GM12873 (cell line): ENCODE measurements around the gene C1D.

Source experiments
- TF ChIP-seq, protein P1 (sequence below): IDR thresholded peaks from 2 replicates; pipeline ENCODE4 v1.5.1; 2012; ENCODE audit warnings: low read depth, mild to moderate bottlenecking, moderate library complexity, low read length, control low read depth; ENCODE audit not compliant: insufficient read depth; ENCODE audit errors: missing control alignments

C1D gene

DNA sequence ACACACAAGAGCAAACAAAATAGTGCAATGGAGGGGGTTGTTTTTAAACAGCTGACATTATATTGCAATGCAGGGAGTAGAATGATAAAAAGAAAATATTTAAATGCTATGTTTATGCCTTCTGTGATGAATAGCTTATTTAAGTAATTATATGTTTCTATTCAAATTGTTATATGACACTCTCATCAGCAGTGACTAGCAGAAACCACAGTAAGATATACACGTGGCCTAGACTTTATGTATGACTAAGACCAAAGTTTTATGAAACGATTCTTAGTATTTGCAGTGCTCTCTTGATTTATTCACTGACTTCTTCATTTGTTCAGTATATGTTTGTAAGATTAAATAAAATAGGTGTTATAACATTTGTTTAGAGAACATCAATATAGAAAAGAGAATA lies 26.1 kb upstream of the C1D start:
- TF ChIP-seq, protein P1, sequence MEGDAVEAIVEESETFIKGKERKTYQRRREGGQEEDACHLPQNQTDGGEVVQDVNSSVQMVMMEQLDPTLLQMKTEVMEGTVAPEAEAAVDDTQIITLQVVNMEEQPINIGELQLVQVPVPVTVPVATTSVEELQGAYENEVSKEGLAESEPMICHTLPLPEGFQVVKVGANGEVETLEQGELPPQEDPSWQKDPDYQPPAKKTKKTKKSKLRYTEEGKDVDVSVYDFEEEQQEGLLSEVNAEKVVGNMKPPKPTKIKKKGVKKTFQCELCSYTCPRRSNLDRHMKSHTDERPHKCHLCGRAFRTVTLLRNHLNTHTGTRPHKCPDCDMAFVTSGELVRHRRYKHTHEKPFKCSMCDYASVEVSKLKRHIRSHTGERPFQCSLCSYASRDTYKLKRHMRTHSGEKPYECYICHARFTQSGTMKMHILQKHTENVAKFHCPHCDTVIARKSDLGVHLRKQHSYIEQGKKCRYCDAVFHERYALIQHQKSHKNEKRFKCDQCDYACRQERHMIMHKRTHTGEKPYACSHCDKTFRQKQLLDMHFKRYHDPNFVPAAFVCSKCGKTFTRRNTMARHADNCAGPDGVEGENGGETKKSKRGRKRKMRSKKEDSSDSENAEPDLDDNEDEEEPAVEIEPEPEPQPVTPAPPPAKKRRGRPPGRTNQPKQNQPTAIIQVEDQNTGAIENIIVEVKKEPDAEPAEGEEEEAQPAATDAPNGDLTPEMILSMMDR: no peak

DNA sequence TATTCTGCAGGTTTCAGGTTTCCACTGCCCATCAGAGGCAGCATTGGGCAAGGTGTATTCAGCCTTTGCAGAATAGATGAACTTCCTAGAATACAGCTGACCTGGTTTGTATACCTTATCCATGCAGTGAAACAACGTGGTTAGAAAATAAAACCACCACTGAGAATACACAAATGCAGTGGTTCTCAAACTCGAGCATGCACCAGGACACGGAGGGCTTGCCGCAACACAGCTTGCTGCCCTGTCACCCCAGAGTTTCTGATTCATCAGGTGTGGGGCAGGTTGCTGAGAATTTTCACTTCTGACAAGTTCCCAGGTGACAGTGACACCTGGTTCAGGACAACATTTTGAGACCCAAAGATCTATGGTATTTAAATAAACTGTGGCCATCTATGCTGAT lies 23.4 kb upstream of the C1D start:
- TF ChIP-seq, protein P1: peak; percentile 15

DNA sequence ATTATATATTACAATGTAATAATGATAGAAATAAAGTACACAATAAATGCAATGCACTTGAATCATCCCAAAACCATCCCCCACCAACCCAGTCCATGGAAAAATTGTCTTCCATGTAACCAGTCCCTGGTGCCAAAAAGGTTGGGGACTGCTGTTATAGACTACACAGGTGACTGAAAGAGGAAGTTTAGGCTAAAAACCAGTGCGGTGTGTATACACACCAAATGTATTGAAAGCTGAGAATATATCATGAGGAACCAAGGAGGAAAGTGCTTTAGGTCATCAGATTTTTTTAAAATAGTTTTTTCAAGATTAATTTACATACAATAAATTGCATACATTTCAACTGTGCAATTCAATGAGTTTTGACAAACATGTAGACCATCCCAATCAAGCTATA lies 20.5 kb upstream of the C1D start:
- TF ChIP-seq, protein P1: no peak

DNA sequence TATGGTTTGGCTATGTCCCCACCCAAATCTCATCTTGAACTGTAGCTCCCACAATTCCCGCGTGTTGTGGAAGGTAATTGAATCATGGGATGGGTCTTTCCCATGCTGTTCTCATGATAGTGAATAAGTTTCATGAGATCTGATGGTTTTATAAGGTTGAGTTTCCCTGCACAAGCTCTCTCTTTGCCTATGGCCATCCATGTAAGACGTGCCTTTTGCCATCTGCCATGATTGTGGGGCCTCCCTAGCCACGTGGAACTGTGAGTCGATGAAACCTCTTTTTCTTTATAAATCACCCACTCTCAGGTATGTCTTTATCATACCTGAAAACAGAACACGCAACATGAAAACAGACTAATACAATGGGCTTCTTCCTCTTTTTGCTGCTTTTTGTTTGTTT lies 11.2 kb upstream of the C1D start:
- TF ChIP-seq, protein P1: no peak

DNA sequence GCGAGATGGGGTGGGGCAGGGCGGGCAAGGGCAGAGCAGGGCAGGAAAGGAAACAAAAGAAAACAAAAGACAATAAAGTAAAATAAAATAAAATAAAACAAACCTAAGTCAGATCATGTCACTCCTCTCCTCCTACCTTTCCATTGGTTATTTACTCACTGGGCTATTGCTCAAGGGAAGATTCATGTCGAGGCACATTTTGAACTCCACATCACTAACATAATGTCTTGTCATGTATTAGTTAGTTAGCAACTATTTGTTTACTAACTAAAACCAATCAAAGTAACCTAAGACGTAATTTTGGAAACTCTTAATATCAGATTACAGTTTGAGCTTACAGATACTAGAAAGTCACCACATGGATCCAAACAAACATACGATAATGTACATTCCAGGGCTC lies 2.2 kb downstream of the C1D start:
- TF ChIP-seq, protein P1: no peak

DNA sequence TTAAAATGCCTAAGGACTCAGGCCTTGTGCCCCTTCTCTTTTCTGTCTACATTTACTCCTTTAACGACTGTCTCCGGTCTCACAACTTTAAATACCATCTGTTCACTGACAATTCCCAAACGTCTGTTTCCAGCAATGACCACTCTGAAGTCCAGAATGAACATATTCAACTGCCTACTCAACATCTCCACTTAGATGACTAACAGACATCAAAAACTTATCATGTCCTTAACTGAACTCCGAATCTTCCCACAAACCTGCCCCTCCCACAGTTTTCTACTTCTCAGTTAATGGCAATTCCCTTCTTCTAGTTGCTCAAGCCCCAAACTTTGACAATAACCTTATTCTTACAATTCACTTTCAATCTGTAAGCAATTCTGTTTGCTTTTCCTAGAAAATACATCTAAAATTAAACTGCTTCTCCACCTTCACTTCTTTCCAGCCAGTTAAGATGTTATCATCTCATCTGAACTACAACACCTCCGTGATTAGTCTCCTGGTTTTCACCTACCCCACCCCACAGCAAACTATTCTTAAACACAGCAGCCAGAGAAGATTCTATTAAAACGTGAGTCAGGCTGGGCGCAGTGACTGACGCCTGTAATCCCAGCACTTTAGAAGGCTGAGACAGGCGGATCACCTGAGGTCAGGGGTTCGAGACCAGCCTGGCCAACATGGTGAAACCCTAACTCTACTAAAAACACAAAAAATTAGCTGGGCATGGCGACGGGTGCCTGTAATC lies 2.8 kb downstream of the C1D start:
- TF ChIP-seq, protein P1: no peak

DNA sequence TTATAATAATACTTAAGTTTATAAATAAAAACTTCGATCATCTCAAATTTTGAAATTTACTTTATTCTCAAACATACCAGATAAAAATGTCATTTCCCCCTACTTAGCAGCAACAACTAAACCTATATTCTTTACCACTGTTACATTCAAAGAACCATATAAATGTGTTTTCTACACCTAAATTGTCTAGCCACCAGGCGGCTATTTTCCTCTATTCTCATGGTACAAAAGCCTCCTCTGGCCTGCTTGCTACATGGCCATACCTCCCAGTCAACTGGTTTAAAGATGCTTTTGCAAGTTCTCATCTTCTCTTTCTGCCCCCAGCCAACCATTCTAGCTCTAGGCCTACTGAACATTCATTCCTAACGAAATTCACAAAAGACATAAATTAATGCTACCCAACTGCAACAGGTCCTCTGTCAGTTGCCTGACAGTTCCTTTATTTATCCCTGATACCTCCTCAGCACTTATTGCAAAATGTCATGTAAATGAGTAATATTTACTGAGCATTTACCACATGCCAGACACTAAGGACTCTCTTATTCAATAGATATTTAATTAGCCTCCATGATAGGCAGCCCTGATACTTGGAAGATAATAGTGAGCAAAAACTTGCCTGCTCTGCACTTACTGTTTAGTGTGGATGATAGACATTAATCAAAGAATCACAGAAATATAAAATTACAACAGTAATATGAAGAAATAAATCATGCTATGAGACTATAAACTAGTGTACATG lies 5.0 kb downstream of the C1D start:
- TF ChIP-seq, protein P1: no peak
